ENCODE data around the gene WTIP.

DNA sequence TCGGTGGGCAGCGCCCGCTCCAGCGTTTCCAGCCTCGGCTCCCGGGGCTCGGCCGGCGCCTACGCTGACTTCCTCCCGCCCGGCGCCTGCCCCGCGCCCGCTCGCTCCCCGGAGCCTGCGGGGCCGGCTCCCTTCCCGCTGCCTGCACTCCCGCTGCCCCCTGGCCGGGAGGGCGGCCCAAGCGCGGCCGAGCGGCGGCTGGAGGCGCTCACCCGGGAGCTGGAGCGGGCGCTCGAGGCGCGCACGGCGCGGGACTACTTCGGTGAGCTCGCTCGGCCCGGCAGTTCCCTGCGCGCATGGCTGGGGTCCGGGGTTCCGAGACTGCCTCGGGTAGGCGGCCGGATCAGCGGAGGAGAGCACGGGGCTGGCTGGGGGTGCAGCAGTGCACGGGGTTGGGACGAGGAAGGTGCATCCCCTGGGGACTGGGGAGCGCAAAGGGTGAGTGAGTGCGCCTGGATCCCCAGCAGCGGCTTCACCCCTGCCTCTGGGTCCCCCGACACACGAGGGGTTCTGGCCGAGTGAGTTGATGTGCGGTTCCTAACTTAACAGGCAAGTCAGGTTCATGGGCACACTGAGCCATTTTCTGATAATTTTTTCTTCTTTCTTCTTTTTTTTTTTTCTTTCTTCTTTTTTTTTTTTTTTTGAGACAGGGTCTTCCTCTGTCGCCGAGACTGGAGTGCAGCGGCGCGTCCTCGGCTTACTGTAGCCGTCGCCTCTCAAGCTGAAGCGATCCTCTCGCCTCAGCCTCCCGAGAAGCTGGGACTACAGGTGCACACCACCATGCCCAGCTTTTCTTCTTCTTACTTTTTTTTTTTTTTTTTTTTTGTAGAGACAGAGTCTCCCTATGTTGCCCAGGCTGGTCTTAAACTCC is 1.1 kb downstream of the WTIP start:
- TF ChIP-seq POLR2A (IDR thresholded peaks at IDR 0.05): no peak
- TF ChIP-seq, protein P1, sequence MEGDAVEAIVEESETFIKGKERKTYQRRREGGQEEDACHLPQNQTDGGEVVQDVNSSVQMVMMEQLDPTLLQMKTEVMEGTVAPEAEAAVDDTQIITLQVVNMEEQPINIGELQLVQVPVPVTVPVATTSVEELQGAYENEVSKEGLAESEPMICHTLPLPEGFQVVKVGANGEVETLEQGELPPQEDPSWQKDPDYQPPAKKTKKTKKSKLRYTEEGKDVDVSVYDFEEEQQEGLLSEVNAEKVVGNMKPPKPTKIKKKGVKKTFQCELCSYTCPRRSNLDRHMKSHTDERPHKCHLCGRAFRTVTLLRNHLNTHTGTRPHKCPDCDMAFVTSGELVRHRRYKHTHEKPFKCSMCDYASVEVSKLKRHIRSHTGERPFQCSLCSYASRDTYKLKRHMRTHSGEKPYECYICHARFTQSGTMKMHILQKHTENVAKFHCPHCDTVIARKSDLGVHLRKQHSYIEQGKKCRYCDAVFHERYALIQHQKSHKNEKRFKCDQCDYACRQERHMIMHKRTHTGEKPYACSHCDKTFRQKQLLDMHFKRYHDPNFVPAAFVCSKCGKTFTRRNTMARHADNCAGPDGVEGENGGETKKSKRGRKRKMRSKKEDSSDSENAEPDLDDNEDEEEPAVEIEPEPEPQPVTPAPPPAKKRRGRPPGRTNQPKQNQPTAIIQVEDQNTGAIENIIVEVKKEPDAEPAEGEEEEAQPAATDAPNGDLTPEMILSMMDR (IDR thresholded peaks at IDR 0.05): no peak

Measured in thyroid gland (tissue), 4 donors.